AG09319 (cell line): ENCODE results near the gene FOXI2.

Experiments
- DNase-seq: peaks from one replicate; pipeline ENCODE4 v3.0.0-alpha.2; 2010; ENCODE audit warnings: low read depth; ENCODE audit errors: extremely low read depth
- TF ChIP-seq, protein P1 (sequence below): IDR thresholded peaks from 2 replicates; pipeline ENCODE4 v1.5.1; 2011; ENCODE audit warnings: low read depth, mild to moderate bottlenecking, inconsistent platforms, low read length, moderate library complexity

FOXI2 gene

GRCh38 chr10:127702271-127702670, 34.7 kb upstream of the FOXI2 start:
- TF ChIP-seq, protein P1, sequence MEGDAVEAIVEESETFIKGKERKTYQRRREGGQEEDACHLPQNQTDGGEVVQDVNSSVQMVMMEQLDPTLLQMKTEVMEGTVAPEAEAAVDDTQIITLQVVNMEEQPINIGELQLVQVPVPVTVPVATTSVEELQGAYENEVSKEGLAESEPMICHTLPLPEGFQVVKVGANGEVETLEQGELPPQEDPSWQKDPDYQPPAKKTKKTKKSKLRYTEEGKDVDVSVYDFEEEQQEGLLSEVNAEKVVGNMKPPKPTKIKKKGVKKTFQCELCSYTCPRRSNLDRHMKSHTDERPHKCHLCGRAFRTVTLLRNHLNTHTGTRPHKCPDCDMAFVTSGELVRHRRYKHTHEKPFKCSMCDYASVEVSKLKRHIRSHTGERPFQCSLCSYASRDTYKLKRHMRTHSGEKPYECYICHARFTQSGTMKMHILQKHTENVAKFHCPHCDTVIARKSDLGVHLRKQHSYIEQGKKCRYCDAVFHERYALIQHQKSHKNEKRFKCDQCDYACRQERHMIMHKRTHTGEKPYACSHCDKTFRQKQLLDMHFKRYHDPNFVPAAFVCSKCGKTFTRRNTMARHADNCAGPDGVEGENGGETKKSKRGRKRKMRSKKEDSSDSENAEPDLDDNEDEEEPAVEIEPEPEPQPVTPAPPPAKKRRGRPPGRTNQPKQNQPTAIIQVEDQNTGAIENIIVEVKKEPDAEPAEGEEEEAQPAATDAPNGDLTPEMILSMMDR, result no peak

GRCh38 chr10:127715249-127715648, 21.7 kb upstream of the FOXI2 start:
- TF ChIP-seq, protein P1, result no peak
- no peak for DNase-seq

More at GRCh38 chr10:127702271-127702670, 34.7 kb upstream of the FOXI2 start:
- no peak for DNase-seq

DNA sequence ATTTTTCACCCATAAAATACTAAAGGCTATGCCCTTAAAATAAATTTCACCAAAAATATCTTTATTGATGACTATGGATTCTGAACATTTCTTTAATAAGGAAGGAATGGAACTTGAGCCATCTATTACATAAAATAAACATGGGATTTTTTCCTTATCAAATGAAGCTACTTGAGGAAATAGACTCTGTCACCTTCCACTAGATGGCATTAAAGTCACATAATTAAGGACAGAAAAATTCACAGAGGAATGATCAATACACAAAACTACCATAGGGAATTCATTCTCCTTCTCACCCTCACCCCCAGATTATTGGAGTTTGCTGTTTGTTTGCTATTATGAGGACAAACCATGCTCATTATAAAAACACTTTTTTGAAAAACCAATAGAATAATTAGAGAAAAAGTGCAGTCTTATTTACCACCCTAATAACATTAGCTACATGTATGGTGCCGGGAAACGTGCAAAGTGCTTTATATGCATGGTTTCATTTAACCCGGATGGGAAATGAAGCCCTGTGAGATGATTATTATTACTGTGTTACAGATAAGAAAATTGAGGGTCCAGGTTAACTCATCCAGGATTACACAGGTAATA, 21.1 kb upstream of the FOXI2 start:
- DNase-seq, result no peak

DNA sequence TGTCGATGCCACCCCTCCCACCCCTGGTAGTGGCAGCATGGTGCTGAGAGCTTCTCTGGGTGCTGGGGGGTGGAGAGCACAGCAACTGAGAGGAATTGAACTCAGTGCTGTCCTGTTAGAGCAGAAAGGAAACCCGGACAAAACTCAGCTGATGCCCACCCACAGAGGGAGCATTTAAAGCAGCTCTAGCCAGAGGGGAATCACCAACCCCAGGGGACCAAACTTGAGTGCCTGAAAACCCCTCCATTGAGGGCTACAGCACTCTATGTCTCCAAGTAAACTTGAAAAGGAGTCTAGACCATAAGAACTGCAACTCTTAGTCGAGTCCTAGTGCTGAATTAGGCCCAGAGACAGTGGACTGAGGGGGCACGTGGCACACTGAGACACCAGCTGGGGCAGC, 16.8 kb upstream of the FOXI2 start:
- TF ChIP-seq, protein P1, result no peak
- DNase-seq, result no peak

More for the DNA sequence above, 21.1 kb upstream of the FOXI2 start:
- TF ChIP-seq, protein P1, result no peak

DNA sequence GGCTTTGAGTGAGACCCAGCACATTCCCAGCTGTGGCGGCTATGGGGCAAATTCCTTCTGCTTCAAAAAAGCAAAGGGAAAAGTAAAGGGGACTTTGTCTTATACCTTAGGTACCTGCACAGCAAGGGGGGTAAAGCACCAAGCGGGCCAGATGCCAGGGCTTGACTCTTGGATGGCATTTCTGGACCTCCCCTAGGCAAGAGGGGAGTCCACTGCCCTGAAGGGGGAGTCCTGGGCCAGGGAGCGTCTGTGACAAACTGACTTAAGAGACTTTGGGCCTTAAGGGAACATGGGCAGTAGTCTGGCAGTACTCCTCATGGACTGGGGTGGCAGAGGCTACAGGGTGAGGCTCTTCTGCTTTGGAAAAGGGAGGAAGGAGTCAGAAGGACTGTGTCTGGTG, 16.1 kb upstream of the FOXI2 start:
- no peak for DNase-seq
- TF ChIP-seq, protein P1, result no peak

DNA sequence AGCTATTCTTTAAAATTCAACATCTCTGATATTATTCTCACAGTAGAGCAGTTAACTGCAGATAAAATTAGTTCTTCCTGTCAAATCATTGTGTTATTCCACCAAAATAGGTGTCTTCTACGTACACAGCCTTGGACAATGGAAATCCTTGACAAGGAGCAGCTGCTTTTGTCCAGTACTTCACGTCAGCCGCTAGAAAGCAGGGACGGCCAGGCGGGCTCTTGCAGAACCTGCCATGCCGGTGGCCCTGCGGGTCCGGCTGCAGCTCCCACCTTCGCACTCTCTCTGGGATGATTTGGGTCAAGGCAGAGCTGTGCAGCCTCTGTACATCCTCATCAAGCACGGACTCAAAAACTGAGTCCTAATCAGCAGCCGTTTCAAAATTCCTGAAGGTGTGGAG, 2.2 kb upstream of the FOXI2 start:
- TF ChIP-seq, protein P1, result no peak
- DNase-seq, result no peak

GRCh38 chr10:127735156-127735555, 1.8 kb upstream of the FOXI2 start:
- TF ChIP-seq, protein P1, result no peak
- DNase-seq, result no peak
